GM21381 (cell line): Measurements from ENCODE around the gene GMPR.
"Not testable (repeated sequence)": the region's sequence is repeated elsewhere in the genome, so short reads cannot be mapped to it uniquely, and the experiment has no call there.

Experiments used
- ATAC-seq: cut with Tn5 transposase; IDR thresholded peaks from one replicate; pipeline ENCODE4 v1.9.1; 2021; ENCODE audit warnings: mild to moderate bottlenecking, moderate library complexity; ENCODE audit not compliant: unreplicated experiment

The GMPR gene

GRCh38 chr6:16244869-16245451 lies 6.6 kb downstream of the GMPR start:
- no peak for ATAC-seq

GRCh38 chr6:16248271-16248853 lies 10.0 kb downstream of the GMPR start:
- ATAC-seq = no peak

GRCh38 chr6:16249971-16250370 lies 11.6 kb downstream of the GMPR start:
- no peak for ATAC-seq

GRCh38 chr6:16251706-16252105 lies 13.3 kb downstream of the GMPR start:
- ATAC-seq = no peak

- no peak for ATAC-seq
Observed at GRCh38 chr6:16252686-16253299, 14.4 kb downstream of the GMPR start.

- no peak for ATAC-seq
Observed at GRCh38 chr6:16253399-16254144, 15.2 kb downstream of the GMPR start.

GRCh38 chr6:16254535-16254934 lies 16.1 kb downstream of the GMPR start:
- ATAC-seq = no peak

GRCh38 chr6:16256781-16257180 lies 18.4 kb downstream of the GMPR start:
- ATAC-seq = no peak

- no peak for ATAC-seq
Observed at GRCh38 chr6:16257999-16258708, 19.8 kb downstream of the GMPR start.

- ATAC-seq = no peak
Observed at GRCh38 chr6:16258709-16259075, 20.3 kb downstream of the GMPR start.

GRCh38 chr6:16259604-16260003 lies 21.2 kb downstream of the GMPR start:
- not testable (repeated sequence) for ATAC-seq

GRCh38 chr6:16260602-16261001 lies 22.2 kb downstream of the GMPR start:
- not testable (repeated sequence) for ATAC-seq

- not testable (repeated sequence) for ATAC-seq
Observed at GRCh38 chr6:16262773-16263172, 24.4 kb downstream of the GMPR start.

GRCh38 chr6:16263464-16264099 lies 25.2 kb downstream of the GMPR start:
- not testable (repeated sequence) for ATAC-seq

- ATAC-seq = no peak
Observed at GRCh38 chr6:16264785-16265184, 26.4 kb downstream of the GMPR start.

GRCh38 chr6:16265351-16266341 lies 27.3 kb downstream of the GMPR start:
- ATAC-seq = no peak

GRCh38 chr6:16267428-16268263 lies 29.3 kb downstream of the GMPR start:
- ATAC-seq = no peak

- not testable (repeated sequence) for ATAC-seq
Observed at GRCh38 chr6:16269442-16270070, 31.2 kb downstream of the GMPR start.
